Measurements from ENCODE around the gene TRDN.

The TRDN gene

DNA sequence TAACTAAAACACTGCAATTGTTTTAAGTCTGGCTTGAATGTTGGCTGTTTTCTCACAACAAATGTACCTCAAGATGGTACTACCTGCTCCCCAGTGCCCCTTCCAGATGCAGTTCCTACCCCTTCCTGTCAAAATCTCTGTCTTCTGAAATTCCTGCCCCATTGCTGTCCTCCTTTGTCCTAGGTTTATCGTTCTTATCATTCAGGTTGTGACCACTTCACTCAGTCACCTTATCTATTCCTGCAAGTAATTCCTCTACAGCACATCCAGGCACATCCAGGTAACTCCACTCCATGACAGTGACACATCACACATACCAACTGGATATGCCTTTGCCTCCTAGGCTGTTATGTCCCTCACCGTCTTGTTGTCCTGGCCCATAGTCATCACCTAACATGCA lies 90.2 kb downstream of the TRDN start:
- no peaks in the 10 kb centered on the region for H3F3A ChIP-seq (ENCODE audit: low read depth)
- no peaks in the 10 kb centered on the region for H3K9me2 ChIP-seq (replicated peaks; ENCODE audit: low read depth, low read length)
- H3K4me3 ChIP-seq (ENCODE audit: low read length, poor library complexity, severe bottlenecking), result no peak overlapping the region
- H2AFZ ChIP-seq (ENCODE audit: low read length), result no peak overlapping the region
- H3K4me1 ChIP-seq (ENCODE audit: insufficient read depth, low read length, poor library complexity, severe bottlenecking), result no peaks in the 10 kb centered on the region
- H3K27me3 ChIP-seq (ENCODE audit: insufficient read depth, low read length, poor library complexity, severe bottlenecking), result no peaks in the 10 kb centered on the region
- H3K79me2 ChIP-seq (ENCODE audit: insufficient read depth, low read length), result no peaks in the 10 kb centered on the region
- H3K9ac ChIP-seq (ENCODE audit: low read depth, low read length, poor library complexity, severe bottlenecking), result no peak overlapping the region
- TF ChIP-seq EZH2phosphoT487 (IDR thresholded peaks at IDR 0.05; ENCODE audit: borderline replicate concordance), result no peak
- TF ChIP-seq, protein P1, sequence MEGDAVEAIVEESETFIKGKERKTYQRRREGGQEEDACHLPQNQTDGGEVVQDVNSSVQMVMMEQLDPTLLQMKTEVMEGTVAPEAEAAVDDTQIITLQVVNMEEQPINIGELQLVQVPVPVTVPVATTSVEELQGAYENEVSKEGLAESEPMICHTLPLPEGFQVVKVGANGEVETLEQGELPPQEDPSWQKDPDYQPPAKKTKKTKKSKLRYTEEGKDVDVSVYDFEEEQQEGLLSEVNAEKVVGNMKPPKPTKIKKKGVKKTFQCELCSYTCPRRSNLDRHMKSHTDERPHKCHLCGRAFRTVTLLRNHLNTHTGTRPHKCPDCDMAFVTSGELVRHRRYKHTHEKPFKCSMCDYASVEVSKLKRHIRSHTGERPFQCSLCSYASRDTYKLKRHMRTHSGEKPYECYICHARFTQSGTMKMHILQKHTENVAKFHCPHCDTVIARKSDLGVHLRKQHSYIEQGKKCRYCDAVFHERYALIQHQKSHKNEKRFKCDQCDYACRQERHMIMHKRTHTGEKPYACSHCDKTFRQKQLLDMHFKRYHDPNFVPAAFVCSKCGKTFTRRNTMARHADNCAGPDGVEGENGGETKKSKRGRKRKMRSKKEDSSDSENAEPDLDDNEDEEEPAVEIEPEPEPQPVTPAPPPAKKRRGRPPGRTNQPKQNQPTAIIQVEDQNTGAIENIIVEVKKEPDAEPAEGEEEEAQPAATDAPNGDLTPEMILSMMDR (conservative IDR thresholded peaks at IDR 0.05; ENCODE audit: low read length), result no peak
- no peaks in the 10 kb centered on the region for H3K9me3 ChIP-seq (ENCODE audit: insufficient read depth, low read depth, low read length)
- H4K20me1 ChIP-seq (ENCODE audit: insufficient read depth, low read length, poor library complexity, severe bottlenecking), result no peaks in the 10 kb centered on the region
- no peaks in the 10 kb centered on the region for H3K36me3 ChIP-seq (ENCODE audit: insufficient read depth, low read length)
- H3K4me2 ChIP-seq (ENCODE audit: low read depth, low read length, poor library complexity, severe bottlenecking), result no peak overlapping the region

DNA sequence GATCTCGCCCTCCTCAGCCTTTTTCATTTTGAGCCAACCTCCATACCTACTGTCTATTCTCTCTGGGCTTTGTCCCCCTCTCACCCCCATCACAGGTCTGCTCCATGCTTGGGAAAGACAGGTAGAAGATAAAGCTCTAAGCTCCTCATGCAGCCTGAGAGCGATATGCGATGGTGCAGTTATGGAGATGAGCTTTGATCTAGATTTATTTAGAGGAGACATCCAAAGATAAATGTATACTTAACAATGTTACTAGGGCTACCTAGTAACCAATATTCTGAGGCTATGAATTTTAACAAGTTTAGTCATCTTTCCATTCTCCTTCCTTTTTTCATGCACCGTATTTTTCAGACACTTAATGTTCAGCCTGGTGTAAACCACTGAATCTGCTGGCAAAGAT lies 95.3 kb downstream of the TRDN start:
- no peaks in the 10 kb centered on the region for H3K9me3 ChIP-seq (ENCODE audit: insufficient read depth, low read depth, low read length)
- no peaks in the 10 kb centered on the region for H3K27me3 ChIP-seq (ENCODE audit: insufficient read depth, low read length, poor library complexity, severe bottlenecking)
- no peak for TF ChIP-seq EZH2phosphoT487 (IDR thresholded peaks at IDR 0.05; ENCODE audit: borderline replicate concordance)
- TF ChIP-seq, protein P1 (conservative IDR thresholded peaks at IDR 0.05; ENCODE audit: low read length), result no peak
- H3F3A ChIP-seq (ENCODE audit: low read depth), result no peaks in the 10 kb centered on the region
- no peak overlapping the region for H3K4me3 ChIP-seq (ENCODE audit: low read length, poor library complexity, severe bottlenecking)
- H3K9ac ChIP-seq (ENCODE audit: low read depth, low read length, poor library complexity, severe bottlenecking), result no peak overlapping the region
- no peaks in the 10 kb centered on the region for H3K9me2 ChIP-seq (replicated peaks; ENCODE audit: low read depth, low read length)
- H4K20me1 ChIP-seq (ENCODE audit: insufficient read depth, low read length, poor library complexity, severe bottlenecking), result no peaks in the 10 kb centered on the region
- no peak overlapping the region for H2AFZ ChIP-seq (ENCODE audit: low read length)
- no peaks in the 10 kb centered on the region for H3K36me3 ChIP-seq (ENCODE audit: insufficient read depth, low read length)
- no peaks in the 10 kb centered on the region for H3K4me1 ChIP-seq (ENCODE audit: insufficient read depth, low read length, poor library complexity, severe bottlenecking)
- no peaks in the 10 kb centered on the region for H3K79me2 ChIP-seq (ENCODE audit: insufficient read depth, low read length)
- H3K4me2 ChIP-seq (ENCODE audit: low read depth, low read length, poor library complexity, severe bottlenecking), result no peak overlapping the region

DNA sequence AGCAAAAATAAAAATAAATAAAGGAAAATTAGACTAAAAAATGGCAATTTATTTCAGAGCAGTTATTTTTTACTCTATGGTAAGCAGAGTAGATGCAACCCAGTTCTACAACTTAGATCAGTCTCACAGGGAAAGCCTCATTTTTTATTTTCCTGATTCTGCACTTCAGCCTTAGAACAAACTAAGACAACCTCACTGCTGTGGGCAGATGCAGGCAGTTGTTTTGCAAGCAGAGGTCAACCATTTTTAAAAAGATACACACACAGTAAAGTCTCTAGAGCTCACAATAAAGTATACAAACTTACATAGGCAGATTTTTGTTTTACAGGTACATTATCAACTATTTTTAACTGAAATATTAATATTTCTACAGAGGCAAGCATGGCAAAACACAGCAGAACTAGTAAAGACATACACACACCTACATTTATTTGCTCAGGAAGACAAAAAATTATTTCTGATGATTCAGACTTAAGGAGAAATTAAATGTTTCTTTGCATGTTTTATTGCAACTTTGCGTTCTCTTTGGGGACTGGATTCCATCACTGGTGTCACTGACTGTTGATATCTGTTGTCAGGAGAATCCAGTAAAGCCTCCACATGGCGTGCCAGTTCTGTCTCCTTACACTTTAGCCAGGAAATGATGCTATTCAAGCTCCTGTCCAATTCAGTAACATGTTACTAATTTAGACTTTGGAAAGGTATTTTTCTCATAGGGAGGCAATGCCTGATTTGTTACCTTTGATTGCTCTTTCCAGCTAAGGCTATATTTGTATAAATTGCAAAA lies 102.7 kb downstream of the TRDN start:
- no peaks in the 10 kb centered on the region for H3K9me3 ChIP-seq (ENCODE audit: insufficient read depth, low read depth, low read length)
- H3K27me3 ChIP-seq (ENCODE audit: insufficient read depth, low read length, poor library complexity, severe bottlenecking), result no peaks in the 10 kb centered on the region
- H3K79me2 ChIP-seq (ENCODE audit: insufficient read depth, low read length), result no peaks in the 10 kb centered on the region
- H2AFZ ChIP-seq (ENCODE audit: low read length), result no peak overlapping the region
- no peak overlapping the region for H3K4me2 ChIP-seq (ENCODE audit: low read depth, low read length, poor library complexity, severe bottlenecking)
- H3K36me3 ChIP-seq (ENCODE audit: insufficient read depth, low read length), result no peaks in the 10 kb centered on the region
- H4K20me1 ChIP-seq (ENCODE audit: insufficient read depth, low read length, poor library complexity, severe bottlenecking), result no peaks in the 10 kb centered on the region
- H3K9me2 ChIP-seq (replicated peaks; ENCODE audit: low read depth, low read length), result no peaks in the 10 kb centered on the region
- no peak overlapping the region for H3K4me3 ChIP-seq (ENCODE audit: low read length, poor library complexity, severe bottlenecking)
- no peaks in the 10 kb centered on the region for H3K4me1 ChIP-seq (ENCODE audit: insufficient read depth, low read length, poor library complexity, severe bottlenecking)
- no peaks in the 10 kb centered on the region for H3F3A ChIP-seq (ENCODE audit: low read depth)
- TF ChIP-seq, protein P1 (conservative IDR thresholded peaks at IDR 0.05; ENCODE audit: low read length), result no peak
- no peak for TF ChIP-seq EZH2phosphoT487 (IDR thresholded peaks at IDR 0.05; ENCODE audit: borderline replicate concordance)
- H3K9ac ChIP-seq (ENCODE audit: low read depth, low read length, poor library complexity, severe bottlenecking), result no peak overlapping the region
